H54 (cell line): ENCODE data around the gene PGAP6.
"Not testable (repeated sequence)": the region's sequence is repeated elsewhere in the genome, so short reads cannot be mapped to it uniquely, and the experiment has no call there.

Experiments
- DNase-seq: peaks from one replicate; pipeline ENCODE4 v3.0.0; 2011; ENCODE audit warnings: low spot score, mixed read lengths; ENCODE audit not compliant: insufficient read length
- FAIRE-seq: peaks from 3 replicates; lab custom pipeline; 2011; peaks lifted over from hg19 to GRCh38; lab: Jason Lieb, UNC
- POLR2A ChIP-seq: IDR thresholded peaks from 2 replicates; pipeline ENCODE4 v1.6.1; 2011; ENCODE audit warnings: low read depth, mild to moderate bottlenecking, low read length

Gene PGAP6

GRCh38 chr16:351804-352520 lies 29.8 kb downstream of the PGAP6 start:
- FAIRE-seq (no peak), DNase-seq (no peak)
- TF ChIP-seq POLR2A = no peak

GRCh38 chr16:350203-350602 lies 31.6 kb downstream of the PGAP6 start:
- TF ChIP-seq POLR2A = no peak
- FAIRE-seq = no peak
- no peak for DNase-seq

- TF ChIP-seq POLR2A = no peak
- no peak for FAIRE-seq
- DNase-seq = no peak
These were observed 32.6 kb downstream of the PGAP6 start for GRCh38 chr16:349211-349610.

GRCh38 chr16:348495-348894 lies 33.3 kb downstream of the PGAP6 start:
- DNase-seq, FAIRE-seq: not testable (repeated sequence)

GRCh38 chr16:347203-347602 lies 34.6 kb downstream of the PGAP6 start:
- no peak for TF ChIP-seq POLR2A
- DNase-seq (no peak), FAIRE-seq (no peak)

GRCh38 chr16:346587-346986 lies 35.2 kb downstream of the PGAP6 start:
- TF ChIP-seq POLR2A = no peak
- FAIRE-seq (no peak), DNase-seq (no peak)

- no peak for DNase-seq
- FAIRE-seq = no peak
- TF ChIP-seq POLR2A = no peak
These were observed 36.0 kb downstream of the PGAP6 start for GRCh38 chr16:345772-346171.

- FAIRE-seq (no peak), DNase-seq (no peak)
- no peak for TF ChIP-seq POLR2A
These were observed 39.1 kb downstream of the PGAP6 start for GRCh38 chr16:342455-343213.

GRCh38 chr16:341974-342336 lies 39.8 kb downstream of the PGAP6 start:
- FAIRE-seq, DNase-seq: not testable (repeated sequence)

GRCh38 chr16:341095-341973 lies 40.4 kb downstream of the PGAP6 start:
- DNase-seq, FAIRE-seq: not testable (repeated sequence)

- FAIRE-seq (no peak), DNase-seq (no peak)
- TF ChIP-seq POLR2A = no peak
These were observed 41.2 kb downstream of the PGAP6 start for GRCh38 chr16:340370-341091.

- FAIRE-seq = no peak
- TF ChIP-seq POLR2A = no peak
- no peak for DNase-seq
These were observed 42.1 kb downstream of the PGAP6 start for GRCh38 chr16:339680-340079.

GRCh38 chr16:337975-338575 lies 43.7 kb downstream of the PGAP6 start:
- DNase-seq (no peak), FAIRE-seq (no peak)
- no peak for TF ChIP-seq POLR2A

GRCh38 chr16:337437-337836 lies 44.3 kb downstream of the PGAP6 start:
- FAIRE-seq (no peak), DNase-seq (no peak)
- TF ChIP-seq POLR2A = no peak
